HG03457 (cell line): ENCODE results near the gene LAIR2.

Experiments used
- ATAC-seq: cut with Tn5 transposase; IDR thresholded peaks from one replicate; pipeline ENCODE4 v1.9.1; 2021; ENCODE audit warnings: moderate number of reproducible peaks; ENCODE audit not compliant: unreplicated experiment

LAIR2 gene

GRCh38 chr19:54530866-54531265, 28.2 kb downstream of the LAIR2 start:
- ATAC-seq = no peak

DNA sequence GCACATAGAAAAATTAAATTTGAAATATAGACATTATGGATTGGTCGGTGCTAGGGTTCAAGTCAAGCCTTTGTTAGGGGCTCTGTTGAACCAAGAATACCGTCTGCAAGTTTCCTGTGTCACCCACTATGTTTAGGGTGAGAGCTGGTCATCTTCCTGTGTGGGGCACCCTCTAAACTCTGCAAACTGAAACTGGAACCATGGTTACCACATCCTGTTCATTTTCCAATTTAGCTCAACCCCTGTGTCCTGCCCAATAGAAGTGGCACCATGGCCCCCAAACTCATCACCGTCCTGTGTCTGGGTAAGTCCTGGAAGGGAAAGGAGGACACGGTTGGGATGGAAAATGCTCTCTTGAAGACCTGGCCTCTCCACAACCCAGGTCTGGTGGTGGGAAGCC, 29.9 kb downstream of the LAIR2 start:
- peak; percentile 71 for ATAC-seq

DNA sequence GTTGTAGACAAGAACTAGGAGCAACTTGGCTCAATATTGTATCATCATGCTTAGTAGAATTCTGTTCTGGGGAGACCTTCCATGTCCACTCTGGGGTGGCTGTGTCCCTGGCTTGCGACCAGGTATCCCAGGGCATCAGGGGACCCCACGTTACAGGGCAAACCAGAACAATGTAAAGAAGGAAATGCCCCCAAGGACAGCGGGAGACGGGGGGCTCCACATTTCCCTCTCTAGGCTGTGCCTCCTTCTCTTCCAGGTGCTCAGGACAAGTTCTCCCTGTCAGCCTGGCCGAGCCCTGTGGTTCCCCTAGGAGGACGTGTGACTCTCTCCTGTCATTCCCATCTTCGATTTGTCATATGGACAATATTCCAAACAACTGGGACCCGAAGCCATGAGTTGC, 30.8 kb downstream of the LAIR2 start:
- ATAC-seq = no peak

DNA sequence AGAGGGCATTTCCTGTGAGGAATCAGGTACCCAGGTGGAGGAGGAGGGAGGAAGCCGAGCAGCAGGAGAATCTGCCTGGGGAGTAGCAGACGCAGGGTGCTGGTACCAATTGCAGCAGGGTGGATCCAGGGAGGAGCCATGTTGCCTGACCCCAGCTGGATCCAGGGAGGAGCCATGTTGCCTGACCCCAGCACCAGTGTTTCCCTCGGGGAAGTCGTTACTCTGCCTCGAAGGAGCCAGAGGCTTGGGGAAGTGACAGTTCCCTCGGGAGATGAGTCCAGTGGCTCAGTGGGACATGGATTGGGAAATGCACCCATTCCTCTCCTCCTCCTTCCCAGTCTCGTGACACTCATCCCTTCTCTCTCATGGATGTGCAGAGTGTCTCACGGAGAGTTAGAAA, 31.5 kb downstream of the LAIR2 start:
- no peak for ATAC-seq

DNA sequence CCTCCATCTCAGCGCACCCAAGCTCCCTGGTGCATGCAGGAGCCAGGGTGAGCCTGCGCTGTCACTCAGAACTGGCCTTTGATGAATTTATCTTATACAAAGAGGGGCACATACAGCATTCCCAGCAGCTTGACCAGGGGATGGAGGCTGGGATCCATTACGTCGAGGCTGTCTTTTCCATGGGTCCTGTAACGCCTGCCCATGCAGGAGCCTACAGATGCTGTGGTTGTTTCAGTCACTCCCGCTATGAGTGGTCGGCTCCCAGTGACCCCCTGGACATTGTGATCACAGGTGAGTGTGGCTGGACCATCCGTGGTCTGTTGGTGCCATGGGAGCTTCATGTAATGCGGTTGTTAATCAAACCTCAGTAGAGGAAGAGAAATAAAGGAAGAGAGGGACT, 33.0 kb downstream of the LAIR2 start:
- ATAC-seq = no peak

- ATAC-seq = no peak
Measured at GRCh38 chr19:54536956-54537355, 34.3 kb downstream of the LAIR2 start.

GRCh38 chr19:54541712-54542111, 39.1 kb downstream of the LAIR2 start:
- no peak for ATAC-seq

DNA sequence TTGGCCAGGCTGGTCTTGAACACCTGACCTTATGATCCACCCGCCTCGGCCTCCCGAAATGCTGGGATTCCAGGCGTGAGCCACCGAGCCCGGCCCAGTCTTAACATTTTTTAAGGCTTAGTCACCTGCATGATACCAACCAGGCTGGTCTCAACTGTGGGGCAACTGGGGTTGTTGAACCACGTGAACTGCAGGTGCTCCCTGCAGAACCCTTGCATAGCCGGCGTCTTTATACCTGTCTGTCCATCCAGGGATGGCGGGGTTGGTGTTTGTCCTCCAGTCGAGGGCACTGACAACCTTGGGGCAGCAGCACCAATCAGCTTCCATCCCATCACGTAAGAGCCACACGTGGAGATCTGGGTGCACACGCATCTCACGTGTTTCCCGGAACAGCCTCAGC, 46.2 kb downstream of the LAIR2 start:
- no peak for ATAC-seq

- no peak for ATAC-seq
Measured at GRCh38 chr19:54549224-54549623, 46.6 kb downstream of the LAIR2 start.

DNA sequence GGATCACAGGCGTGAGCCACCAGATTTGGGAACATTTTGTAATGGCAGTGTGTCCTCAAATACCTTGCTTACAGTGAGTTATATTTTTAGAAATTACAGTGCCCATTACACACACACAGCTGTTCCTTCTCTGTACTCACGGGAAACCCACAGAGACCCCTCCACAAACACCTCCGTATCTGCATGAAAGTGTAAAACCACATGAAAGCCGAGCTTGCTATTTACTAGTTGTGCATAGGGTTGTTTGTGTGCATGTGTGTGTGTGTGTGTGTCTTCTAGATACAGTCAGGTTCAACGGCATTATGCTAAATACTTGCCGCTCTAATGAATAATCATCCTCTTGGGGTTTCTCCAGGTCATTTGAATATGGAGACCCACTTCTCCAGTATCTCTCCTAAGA, 48.7 kb downstream of the LAIR2 start:
- no peak for ATAC-seq

DNA sequence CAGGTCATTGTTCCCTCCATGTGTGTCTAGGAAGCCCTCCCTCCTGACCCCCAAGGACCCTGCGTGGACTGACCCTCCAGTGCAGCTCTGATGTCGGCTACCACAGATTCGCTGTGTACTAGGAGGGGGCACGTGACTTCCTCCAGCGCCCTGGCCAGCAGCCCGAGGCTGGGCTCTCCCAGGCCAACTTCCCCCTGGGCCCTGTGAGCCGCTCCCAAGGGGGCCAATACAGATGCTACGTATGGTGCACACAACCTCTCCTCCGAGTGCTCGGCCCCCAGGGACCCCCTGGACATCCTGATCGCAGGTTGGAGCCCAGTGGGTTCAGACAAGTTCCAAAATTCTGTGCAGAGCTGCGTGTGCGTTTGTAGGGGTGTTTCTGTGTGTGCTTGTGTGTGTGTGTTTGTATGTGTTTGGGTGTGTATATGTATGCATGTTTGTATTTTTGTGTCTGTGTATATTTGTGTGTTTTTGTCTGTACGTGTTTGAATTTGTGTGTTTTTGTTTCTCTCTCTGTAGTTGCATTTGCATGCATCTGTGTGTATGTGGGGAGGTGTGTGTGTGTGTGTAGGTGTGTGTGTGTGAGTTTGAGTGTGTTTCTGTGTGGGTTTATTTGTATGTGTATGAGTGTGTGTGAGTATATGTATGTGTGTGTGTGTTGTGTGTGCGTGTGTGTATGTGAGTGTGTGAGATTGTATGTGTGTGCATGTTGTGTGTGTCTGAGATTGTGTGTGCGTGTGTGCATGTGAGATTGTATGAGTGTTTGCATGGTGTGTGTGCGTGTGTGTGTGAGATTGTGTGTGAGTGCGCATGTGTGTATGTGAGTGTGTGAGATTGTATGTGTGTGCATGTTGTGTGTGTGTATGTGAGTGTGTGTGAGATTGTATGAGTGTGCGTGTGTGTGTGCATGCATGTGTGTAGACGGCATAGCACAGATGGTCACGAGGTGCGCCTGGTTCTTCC, 49.6 kb downstream of the LAIR2 start:
- no peak for ATAC-seq

DNA sequence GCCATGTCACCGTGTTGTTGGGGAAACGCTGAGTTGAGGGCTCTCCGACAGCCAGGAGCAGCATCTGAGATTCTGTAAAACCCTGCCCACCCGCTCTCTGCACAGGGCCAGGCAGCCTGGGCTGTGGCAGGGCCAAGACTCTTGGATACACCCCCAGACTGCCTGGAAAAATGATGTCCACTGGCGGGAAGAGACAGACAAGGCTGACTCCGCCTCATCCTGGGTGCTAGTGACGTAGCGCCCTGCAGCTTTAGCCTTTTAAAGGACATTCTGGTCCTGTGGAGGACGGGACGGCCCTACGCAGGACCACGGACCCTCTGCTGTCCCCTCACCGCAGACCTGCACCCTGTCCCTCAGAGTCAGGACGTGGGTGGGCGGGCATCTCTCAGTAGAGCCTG, 50.3 kb downstream of the LAIR2 start:
- ATAC-seq = no peak

- no peak for ATAC-seq
Measured at GRCh38 chr19:54554006-54554405, 51.4 kb downstream of the LAIR2 start.

- no peak for ATAC-seq
Measured at GRCh38 chr19:54554896-54555295, 52.3 kb downstream of the LAIR2 start.

GRCh38 chr19:54556194-54556593, 53.6 kb downstream of the LAIR2 start:
- ATAC-seq = no peak

GRCh38 chr19:54558339-54558738, 55.7 kb downstream of the LAIR2 start:
- no peak for ATAC-seq
